ENCODE results near the gene ABR.
"Not testable (repeated sequence)": the region's sequence is repeated elsewhere in the genome, so short reads cannot be mapped to it uniquely, and the experiment has no call there.

The ABR gene

DNA sequence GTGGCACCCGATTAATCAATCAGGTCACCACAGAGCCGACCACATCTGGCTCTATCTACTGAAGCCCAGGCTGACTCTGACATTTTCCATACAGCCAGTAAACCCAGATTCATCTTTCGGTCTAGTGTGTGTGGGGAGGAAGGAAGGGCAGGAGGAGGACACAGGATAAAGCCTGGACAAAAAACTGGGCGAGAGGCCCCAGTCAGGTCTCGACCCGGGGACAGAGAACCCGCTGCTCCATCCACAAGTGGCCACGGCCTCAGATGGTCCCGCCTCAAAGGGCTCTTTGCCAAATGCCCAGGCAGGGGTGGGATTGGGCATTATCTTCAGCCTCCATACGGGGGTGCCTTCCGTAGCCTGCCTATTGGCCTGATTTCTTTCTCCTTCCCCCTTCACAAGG lies 7.8 kb downstream of the ABR start:
- no peak for DNase-seq

GRCh38 chr17:1170739-1171138 lies 9.0 kb downstream of the ABR start:
- no peak for DNase-seq

- DNase-seq: no peak
Measured at GRCh38 chr17:1169929-1170312, 9.9 kb downstream of the ABR start.

DNA sequence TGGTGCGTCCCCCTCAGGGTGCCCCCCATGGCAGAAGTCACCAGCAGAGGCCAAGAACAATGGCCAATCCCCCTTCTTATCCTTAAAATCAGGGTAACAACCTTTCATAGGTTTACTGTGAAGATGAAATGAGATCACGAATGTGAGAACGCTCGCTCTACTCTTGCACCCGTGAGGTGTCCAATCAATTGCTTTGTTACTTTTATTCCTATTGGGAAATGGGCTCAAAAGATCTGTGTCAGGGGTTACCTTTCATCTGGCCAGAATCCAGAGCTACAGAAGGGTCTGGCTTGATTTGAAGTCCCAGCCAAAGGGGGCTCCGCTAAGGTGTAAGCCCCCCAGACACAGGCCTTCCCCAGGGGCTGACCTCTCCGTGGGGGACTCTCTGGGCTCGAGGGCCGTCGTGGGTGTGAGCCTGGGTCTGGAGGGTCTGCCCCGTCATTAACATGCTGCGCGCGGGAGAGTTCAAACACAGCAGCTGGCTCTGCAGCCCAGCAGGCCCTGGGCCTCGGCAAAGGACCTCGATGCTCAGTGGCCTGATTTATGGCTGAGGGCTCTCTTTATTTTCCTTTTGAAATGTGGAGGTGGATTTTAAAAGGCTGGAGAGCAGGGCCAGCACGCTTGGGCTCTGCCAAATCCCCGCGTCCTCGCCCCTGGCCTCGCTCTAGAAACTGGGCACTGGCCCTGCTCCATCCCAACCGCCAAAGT lies 10.4 kb downstream of the ABR start:
- DNase-seq: no peak

DNA sequence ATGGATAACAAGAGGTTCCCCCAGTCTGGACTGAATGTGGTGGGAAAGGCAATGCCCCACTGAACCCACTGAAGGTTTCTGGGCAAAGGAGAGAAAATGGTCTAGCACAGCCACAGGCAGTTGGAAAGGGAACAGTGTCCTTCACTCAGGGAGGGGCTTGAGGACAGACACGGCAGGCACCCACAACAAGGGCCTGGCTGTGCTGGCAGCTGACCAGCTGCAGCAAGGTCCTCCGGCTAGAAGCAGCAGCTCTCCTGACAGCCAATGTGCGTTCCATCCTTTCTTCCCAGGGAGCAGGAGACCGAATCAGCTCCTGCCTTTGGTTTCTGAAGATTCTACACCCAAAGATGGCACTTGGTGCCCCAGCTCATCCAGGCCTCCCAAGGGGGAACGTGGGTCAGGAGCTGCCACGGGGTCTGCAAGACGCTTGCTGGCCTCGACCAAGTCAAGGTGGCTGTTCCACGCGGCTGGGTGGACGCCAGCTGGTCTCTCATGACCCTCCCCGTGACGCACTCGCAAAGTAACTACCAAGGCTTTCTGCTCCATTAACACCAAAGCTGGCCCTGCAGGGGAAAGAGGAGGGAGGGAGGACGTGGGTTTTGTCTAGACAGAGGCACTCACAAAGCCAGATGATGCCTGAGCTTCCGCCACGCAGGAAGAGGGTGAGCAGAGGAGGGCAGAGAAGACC lies 11.1 kb downstream of the ABR start:
- DNase-seq: no peak

- DNase-seq: no peak
Measured at GRCh38 chr17:1166276-1166675, 13.5 kb downstream of the ABR start.

GRCh38 chr17:1165836-1166235 lies 13.9 kb downstream of the ABR start:
- DNase-seq: no peak

- no peak for DNase-seq
Measured at GRCh38 chr17:1164935-1165556, 14.7 kb downstream of the ABR start.

DNA sequence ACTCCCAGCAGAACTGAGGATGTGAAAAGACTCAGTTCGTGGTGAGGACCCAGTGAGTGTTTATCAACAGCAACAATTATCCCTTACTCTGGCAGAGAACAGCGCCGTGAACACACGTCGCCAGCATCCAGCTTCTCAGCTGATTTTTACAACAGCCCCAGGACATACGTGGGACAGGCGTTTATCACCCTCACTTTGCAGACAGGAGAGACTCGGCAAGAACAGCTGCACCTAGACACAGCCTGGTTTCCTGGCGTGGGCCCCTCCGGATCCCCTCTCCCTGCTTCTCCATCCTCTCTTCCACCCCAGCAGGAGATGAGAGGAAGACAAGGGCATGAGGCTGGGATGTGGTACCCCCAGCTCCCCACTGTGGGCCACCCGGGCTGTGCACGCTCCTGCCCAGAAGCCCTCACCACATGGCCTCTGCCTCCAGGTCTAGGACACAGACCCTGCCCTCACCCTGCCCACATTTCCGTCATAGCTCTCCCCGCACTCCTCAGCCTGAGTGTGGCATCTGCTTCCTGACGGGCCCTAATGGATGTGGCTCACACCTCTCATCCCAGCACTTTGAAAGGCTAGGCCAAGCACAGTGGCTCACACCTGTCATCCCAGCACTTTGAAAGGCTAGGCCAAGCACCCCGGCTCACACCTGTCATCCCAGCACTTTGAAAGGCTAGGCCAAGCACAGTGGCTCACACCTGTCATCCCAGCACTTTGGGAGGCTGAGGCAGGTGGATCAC lies 17.5 kb downstream of the ABR start:
- DNase-seq: no peak

- no peak for DNase-seq
Measured at GRCh38 chr17:1160591-1161390, 19.0 kb downstream of the ABR start.

DNA sequence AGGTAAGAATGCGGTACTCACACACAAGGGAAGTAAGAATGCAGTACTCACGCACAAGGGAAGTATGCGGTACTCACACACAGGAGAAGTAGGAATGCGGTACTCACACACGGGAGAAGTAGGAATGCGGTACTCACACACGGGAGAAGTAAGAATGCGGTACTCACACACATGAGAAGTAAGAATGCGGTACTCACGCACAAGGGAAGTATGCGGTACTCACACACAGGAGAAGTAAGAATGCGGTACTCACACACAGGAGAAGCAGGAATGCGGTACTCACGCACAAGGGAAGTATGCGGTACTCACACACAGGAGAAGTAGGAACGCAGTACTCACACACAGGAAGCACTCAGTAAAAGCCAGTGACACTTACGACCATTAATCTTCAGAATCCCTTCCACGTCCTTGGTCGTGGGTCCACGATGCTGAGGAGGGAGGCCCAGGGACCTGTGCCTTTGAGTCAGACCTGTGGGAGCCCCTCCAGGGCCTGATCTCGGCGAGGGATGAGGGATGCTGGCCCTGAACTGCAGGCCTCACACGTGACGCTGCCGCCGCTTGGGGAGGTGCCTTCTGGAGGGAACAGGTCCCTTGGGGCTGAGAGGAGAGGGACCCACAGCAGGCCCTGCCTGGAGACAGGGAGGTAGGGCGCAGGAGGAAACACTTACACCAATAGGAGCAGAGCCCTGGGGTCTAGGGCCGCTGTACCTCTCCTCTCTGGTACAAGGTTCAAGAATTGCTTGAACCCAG lies 20.2 kb downstream of the ABR start:
- no peak for DNase-seq

DNA sequence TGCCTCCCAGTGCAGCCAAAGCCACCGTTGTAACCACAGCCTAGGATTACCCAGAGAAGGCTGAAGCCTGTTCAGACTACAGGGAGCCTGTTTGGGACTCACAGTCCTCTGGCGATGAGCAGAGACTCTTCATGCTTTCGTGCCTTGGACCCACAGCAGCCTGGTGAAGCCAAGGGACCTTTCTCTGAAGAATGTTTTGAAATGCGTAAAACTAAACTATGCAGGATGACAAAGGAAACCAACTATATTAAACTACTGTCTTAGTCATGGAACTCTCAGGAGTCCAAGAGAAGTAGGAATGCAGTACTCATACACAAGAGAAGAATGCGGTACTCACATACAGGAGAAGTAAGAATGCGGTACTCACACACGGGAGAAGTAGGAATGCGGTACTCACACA lies 20.9 kb downstream of the ABR start:
- DNase-seq: no peak

- DNase-seq: no peak
Measured at GRCh38 chr17:1156864-1157263, 22.9 kb downstream of the ABR start.

- no peak for DNase-seq
Measured at GRCh38 chr17:1154704-1155103, 25.1 kb downstream of the ABR start.

GRCh38 chr17:1153795-1154546 lies 25.8 kb downstream of the ABR start:
- DNase-seq: no peak

DNA sequence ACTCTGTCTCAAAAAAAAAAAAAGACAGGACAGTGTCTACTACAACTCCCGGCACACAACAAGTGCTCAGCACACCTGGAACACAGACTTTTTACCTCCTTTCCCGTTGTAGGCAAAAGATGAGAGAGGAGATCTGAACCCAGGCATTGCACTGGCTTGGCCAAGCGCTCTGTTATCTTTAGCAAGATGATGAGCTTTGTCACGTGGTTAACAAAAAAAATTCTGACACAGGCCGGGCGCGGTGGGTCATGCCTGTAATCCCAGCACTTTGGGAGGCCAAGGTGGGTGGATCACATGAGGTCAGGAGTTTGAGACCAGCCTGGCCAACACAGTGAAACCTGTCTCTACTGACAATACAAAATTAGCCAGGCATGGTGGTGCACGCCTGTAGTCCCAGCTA lies 27.2 kb downstream of the ABR start:
- not testable (repeated sequence) for DNase-seq

GRCh38 chr17:1150863-1151600 lies 28.7 kb downstream of the ABR start:
- DNase-seq: no peak

- no peak for DNase-seq
Measured at GRCh38 chr17:1149869-1150268, 29.9 kb downstream of the ABR start.

DNA sequence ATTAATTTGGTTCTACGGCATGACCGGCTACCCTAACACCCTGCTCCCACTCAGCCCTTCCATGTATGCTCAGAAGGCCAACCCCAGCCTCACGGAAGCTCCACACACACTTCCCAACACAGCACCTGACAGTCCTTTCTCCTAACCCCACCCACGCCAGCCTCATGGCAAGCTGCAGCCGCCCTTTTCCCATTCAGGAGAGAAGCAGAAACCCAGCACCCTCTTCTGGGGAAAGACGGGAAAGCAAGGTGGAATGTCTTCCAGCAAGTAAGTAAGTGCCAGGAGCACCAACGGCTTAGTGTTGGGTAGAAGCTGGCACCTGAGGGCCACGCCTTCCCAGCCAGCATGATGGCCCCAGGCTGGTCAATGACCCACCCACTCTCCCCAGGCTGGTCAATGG lies 32.1 kb downstream of the ABR start:
- DNase-seq: no peak

DNA sequence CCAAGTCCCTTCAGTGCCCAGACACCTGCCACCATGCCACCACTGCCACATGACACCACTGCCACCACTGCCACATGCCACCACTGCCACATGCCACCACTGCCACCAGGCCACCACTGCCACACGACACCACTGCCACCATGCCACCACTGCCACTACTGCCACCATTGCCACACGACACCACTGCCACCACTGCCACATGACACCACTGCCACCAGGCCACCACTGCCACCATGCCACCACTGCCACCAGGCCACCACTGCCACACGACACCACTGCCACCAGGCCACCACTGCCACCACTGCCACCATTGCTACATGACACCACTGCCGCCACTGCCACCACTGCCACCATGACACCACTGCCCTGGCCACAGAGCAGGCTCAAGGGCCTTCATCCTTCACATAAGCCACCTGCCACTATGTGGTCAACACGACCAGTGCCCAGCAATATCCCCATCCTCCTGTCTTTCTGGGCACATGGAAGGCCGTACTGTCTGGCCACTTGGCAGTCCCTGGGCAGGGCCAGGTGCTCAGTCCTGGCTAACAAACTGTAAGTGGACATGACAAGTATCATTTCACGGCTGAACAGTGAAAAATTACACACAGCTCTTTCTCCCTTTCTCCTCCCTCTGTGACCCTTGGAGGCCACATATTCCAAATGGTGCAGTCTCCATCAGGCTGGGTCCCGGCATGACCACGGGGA lies 33.1 kb downstream of the ABR start:
- DNase-seq: no peak
